ENCODE measurements around the gene STX16.

Gene STX16

GRCh38 chr20:58650776-58651558 lies at the start of gene STX16:
STX16 (plus strand) TSS chr20:58651283; CDS start chr20:58652007, 724 bp downstream.
- peak; percentile 94 for DNase-seq

- DNase-seq, result no peak
These were observed 49.0 kb upstream of the STX16 start for GRCh38 chr20:58602124-58602523.

GRCh38 chr20:58603721-58604120 lies 47.4 kb upstream of the STX16 start:
- no peak for DNase-seq

GRCh38 chr20:58604128-58604881 lies 46.8 kb upstream of the STX16 start:
- peak; percentile 67 for DNase-seq

- no peak for DNase-seq
These were observed 45.6 kb upstream of the STX16 start for GRCh38 chr20:58605292-58606065.

- no peak for DNase-seq
These were observed 44.9 kb upstream of the STX16 start for GRCh38 chr20:58606184-58606583.

GRCh38 chr20:58608096-58608840 lies 42.8 kb upstream of the STX16 start:
- DNase-seq, result no peak

GRCh38 chr20:58609026-58609425 lies 42.1 kb upstream of the STX16 start:
- no peak for DNase-seq

GRCh38 chr20:58610071-58610800 lies 40.8 kb upstream of the STX16 start:
- no peak for DNase-seq

- no peak for DNase-seq
These were observed 40.3 kb upstream of the STX16 start for GRCh38 chr20:58610811-58611210.

GRCh38 chr20:58611236-58612030 lies 39.6 kb upstream of the STX16 start:
- DNase-seq, result no peak

- DNase-seq, result no peak
These were observed 38.9 kb upstream of the STX16 start for GRCh38 chr20:58612121-58612691.

GRCh38 chr20:58613061-58613854 lies 37.8 kb upstream of the STX16 start:
- no peak for DNase-seq

GRCh38 chr20:58614366-58614765 lies 36.7 kb upstream of the STX16 start:
- no peak for DNase-seq

- DNase-seq, result no peak
These were observed 35.9 kb upstream of the STX16 start for GRCh38 chr20:58614984-58615760.

- no peak for DNase-seq
These were observed 34.7 kb upstream of the STX16 start for GRCh38 chr20:58616411-58616810.

- no peak for DNase-seq
These were observed 33.9 kb upstream of the STX16 start for GRCh38 chr20:58617158-58617557.

GRCh38 chr20:58618351-58619076 lies 32.6 kb upstream of the STX16 start:
- no peak for DNase-seq

Data from right forelimb (tissue), 1 donor.